KG1 (cell line): ENCODE data around the gene CD248.
A peak's percentile ranks its signal among the peaks of the same experiment; 100 is the strongest.
"Not testable (repeated sequence)": the region's sequence is repeated elsewhere in the genome, so short reads cannot be mapped to it uniquely, and the experiment has no call there.

Experiments
- DNase-seq: peaks from one replicate; lab custom pipeline; 2025; lab: John Stamatoyannopoulos, UW

The CD248 gene

GRCh38 chr11:66313321-66314185 lies 3.3 kb downstream of the CD248 start:
- no peak for DNase-seq

GRCh38 chr11:66312549-66313320 lies 4.1 kb downstream of the CD248 start:
- peak; percentile 82 for DNase-seq

GRCh38 chr11:66311965-66312548 lies 4.8 kb downstream of the CD248 start:
- peak; percentile 82 for DNase-seq

- DNase-seq: no peak
Observed at GRCh38 chr11:66311470-66311964, 5.3 kb downstream of the CD248 start.

- DNase-seq: not testable (repeated sequence)
Observed at GRCh38 chr11:66310803-66311440, 5.9 kb downstream of the CD248 start.

- no peak for DNase-seq
Observed at GRCh38 chr11:66310324-66310723, 6.5 kb downstream of the CD248 start.

GRCh38 chr11:66309475-66309874 lies 7.4 kb downstream of the CD248 start:
- no peak for DNase-seq

GRCh38 chr11:66302656-66303055 lies 14.2 kb downstream of the CD248 start:
- no peak for DNase-seq

GRCh38 chr11:66299186-66299585 lies 17.7 kb downstream of the CD248 start:
- no peak for DNase-seq

- no peak for DNase-seq
Observed at GRCh38 chr11:66297610-66298009, 19.2 kb downstream of the CD248 start.

- no peak for DNase-seq
Observed at GRCh38 chr11:66294626-66295620, 21.9 kb downstream of the CD248 start.

GRCh38 chr11:66293777-66294625 lies 22.8 kb downstream of the CD248 start:
- DNase-seq: no peak

GRCh38 chr11:66293352-66293751 lies 23.5 kb downstream of the CD248 start:
- no peak for DNase-seq

- DNase-seq: no peak
Observed at GRCh38 chr11:66292543-66293332, 24.1 kb downstream of the CD248 start.

GRCh38 chr11:66291706-66292542 lies 24.9 kb downstream of the CD248 start, which contains the start of gene TMEM151A:
TMEM151A (plus strand) TSS chr11:66291894; CDS start chr11:66292014, 120 bp downstream.
- no peak for DNase-seq

- no peak for DNase-seq
Observed at GRCh38 chr11:66291303-66291705, 25.5 kb downstream of the CD248 start.

GRCh38 chr11:66290330-66290621 lies 26.6 kb downstream of the CD248 start:
- DNase-seq: no peak
